ENCODE measurements around the gene BAIAP2L2. TPM values are rescaled to one million over a fixed set of nuclear protein-coding genes. Genes with fewer than 3 reads are reported as not detected.

The BAIAP2L2 gene
- total and polyA plus RNA-seq, 12 donors, result 0.09 to 6.0 (median 0.55) TPM; not detected in 1

DNA sequence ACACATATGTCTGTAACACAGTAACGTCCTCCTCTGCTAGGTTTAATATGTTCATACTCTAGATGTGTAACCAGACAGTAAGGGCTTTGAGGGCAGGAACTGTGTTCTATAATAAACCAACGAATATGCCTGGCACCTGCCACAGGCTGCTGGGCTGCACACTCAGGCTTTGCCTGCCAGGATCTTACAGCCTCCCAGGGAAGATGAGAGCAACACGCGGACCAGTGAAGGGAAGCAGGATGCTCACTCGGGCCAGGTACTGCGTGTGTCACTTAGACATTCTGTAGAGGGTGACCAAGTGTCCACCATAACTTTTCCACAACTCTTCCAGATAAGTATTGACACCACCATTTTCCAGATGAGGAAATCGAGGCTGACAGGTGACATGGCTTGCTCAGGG, 21.7 kb upstream of the BAIAP2L2 start:
- H3K4me1 ChIP-seq (replicated peaks in 1 of 2), result no peaks in the 10 kb centered on the region
- no peaks in the 10 kb centered on the region for H3K27me3 ChIP-seq
- no peak overlapping the region for H3K4me3 ChIP-seq
- no peaks in the 10 kb centered on the region for H3K9me3 ChIP-seq (replicated peaks in 1 of 3)
- 85 to 91% (median 90%) methylated on average over 7 of the region's 7 CpGs for WGBS, 4 donors
- DNase-seq, result peak in 1 of 7 donors; percentile 3
- peak overlapping the region in 2 of 5 donors; percentile 41 to 51 for H3K27ac ChIP-seq
- TF ChIP-seq CTCF (IDR thresholded peaks at IDR 0.05) (no peak), POLR2A (IDR thresholded peaks at IDR 0.05) (no peak)
- intact Hi-C loops (cut with DNase I), result no loop called here
- peaks cover 0 to 7% of the 10 kb centered on the region in 2 donors for H3K36me3 ChIP-seq (replicated peaks in 1 of 2)

DNA sequence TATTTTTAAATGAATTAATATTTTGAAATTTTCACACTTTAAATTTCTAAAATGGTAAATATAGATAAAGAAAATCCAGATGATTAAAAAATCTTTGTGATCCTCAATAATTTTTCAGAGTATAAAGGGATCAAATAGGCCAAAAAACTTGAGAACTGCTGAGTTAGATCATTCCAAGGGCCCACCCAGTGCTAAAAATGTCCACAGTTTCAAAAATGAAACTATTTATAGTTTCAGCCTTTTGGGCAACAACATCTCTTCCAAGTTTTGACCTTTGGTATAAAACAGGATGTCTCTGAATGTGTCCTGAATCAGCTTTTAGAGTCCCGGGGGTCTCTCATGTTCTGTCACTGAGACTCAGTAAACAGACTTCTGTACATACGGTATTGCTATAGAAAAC, 20.9 kb upstream of the BAIAP2L2 start:
- no peak for TF ChIP-seq CTCF (IDR thresholded peaks at IDR 0.05)
- no peak for TF ChIP-seq POLR2A (IDR thresholded peaks at IDR 0.05)
- H3K36me3 ChIP-seq (replicated peaks in 1 of 2), result peaks cover 0 to 7% of the 10 kb centered on the region in 2 donors
- H3K9me3 ChIP-seq (replicated peaks in 1 of 3), result no peaks in the 10 kb centered on the region
- H3K4me3 ChIP-seq, result no peak overlapping the region
- H3K4me1 ChIP-seq (replicated peaks in 1 of 2), result no peaks in the 10 kb centered on the region
- H3K27me3 ChIP-seq, result no peaks in the 10 kb centered on the region
- WGBS, 4 donors, result 50 to 66% (median 55%) methylated on average over 2 of the region's 2 CpGs
- DNase-seq, result peak in 1 of 7 donors; percentile 4
- H3K27ac ChIP-seq, result peak overlapping the region in 2 of 5 donors; percentile 41 to 51
- intact Hi-C loops (cut with DNase I), result no loop called here

DNA sequence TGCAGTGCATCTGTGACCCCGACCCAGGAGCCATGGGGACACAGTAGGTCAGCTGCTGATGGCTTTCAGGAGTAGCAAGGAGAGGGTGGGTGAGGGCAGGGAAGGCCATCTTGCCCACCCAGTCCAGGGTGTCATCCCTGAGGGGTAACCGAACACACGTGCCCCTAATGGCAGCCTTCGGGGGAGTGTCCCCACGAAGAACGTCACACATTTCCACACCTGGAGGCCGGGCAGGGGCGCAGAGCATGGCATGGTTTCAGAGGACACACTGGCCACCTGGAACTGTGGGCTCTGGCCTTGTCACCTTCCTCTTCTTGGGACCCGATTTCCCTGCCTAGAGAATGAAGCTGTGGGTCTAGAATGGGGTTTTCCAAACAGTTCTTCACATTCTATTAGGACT, 19.4 kb upstream of the BAIAP2L2 start:
- WGBS, 4 donors, result 91 to 96% (median 94%) methylated on average over 4 to 9 of the region's 9 CpGs
- Histone ChIP-seq H3K4me3 (no peak overlapping the region), H3K27ac (no peak overlapping the region), H3K4me1 (replicated peaks in 1 of 2) (no peaks in the 10 kb centered on the region), H3K36me3 (replicated peaks in 1 of 2) (peaks cover 0 to 7% of the 10 kb centered on the region in 2 donors), H3K9me3 (replicated peaks in 1 of 3) (no peaks in the 10 kb centered on the region), H3K27me3 (no peaks in the 10 kb centered on the region)
- no peak for TF ChIP-seq CTCF (IDR thresholded peaks at IDR 0.05)
- TF ChIP-seq POLR2A (IDR thresholded peaks at IDR 0.05), result no peak
- intact Hi-C loops (cut with DNase I), result no loop called here
- no peak for DNase-seq

DNA sequence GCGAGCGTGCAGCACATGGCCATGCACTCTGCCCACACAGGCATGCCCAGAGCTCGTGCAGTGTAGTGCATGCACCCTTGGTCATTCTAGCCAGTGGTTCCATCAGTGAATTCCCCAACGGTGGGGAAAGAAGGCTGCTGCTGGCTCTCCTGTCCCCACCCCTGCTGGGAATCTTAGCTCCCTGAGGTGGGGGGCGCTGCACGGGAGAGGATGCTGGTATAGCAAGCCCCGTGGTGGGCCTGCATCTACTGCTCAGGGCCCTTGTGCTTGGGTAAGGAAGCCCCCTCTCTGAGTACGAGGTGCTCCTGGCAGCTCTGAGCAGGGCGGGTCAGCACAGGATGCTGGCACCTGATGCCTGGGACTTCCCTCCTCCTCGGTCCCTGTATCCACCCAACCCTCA, 18.5 kb upstream of the BAIAP2L2 start:
- TF ChIP-seq POLR2A (IDR thresholded peaks at IDR 0.05), result no peak
- TF ChIP-seq CTCF (IDR thresholded peaks at IDR 0.05), result no peak
- Histone ChIP-seq H3K27me3 (no peaks in the 10 kb centered on the region), H3K9me3 (replicated peaks in 1 of 3) (no peaks in the 10 kb centered on the region), H3K27ac (no peak overlapping the region), H3K4me3 (no peak overlapping the region), H3K36me3 (replicated peaks in 1 of 2) (peaks cover 0 to 7% of the 10 kb centered on the region in 2 donors), H3K4me1 (replicated peaks in 1 of 2) (no peaks in the 10 kb centered on the region)
- intact Hi-C loops (cut with DNase I), result no loop called here
- no peak for DNase-seq
- 86 to 92% (median 87%) methylated on average over 2 to 10 of the region's 10 CpGs for WGBS, 4 donors
